MCF 10A (cell line): ENCODE data around the gene GTF3C2. TPM values are rescaled to one million over a fixed set of nuclear protein-coding genes. Genes with fewer than 3 reads are reported as not detected.

Experiments used
- Bru-seq: library from RNA; stranded (reverse); fragments of 400-500 nt; gene quantifications from one replicate; lab custom pipeline; 2021; lab: Mats Ljungman, UMichigan
- BruChase-seq, 2 experiments: library from RNA; stranded (reverse); fragments of 400-500 nt; gene quantifications; one replicate each; lab custom pipeline; 2021; lab: Mats Ljungman, UMichigan
- BruUV-seq: library from RNA; stranded (reverse); fragments of 400-500 nt; replicated peaks from 2 replicates; lab custom pipeline; 2021; lab: Mats Ljungman, UMichigan
- CTCF ChIA-PET: fragments of 300-600 bp; sonication (Branson Sonifier 250); formaldehyde crosslinking; extraction: SDS; loops from one replicate; lab custom pipeline; 2021; ENCODE audit warnings: antibody characterized with exemption, inconsistent platforms; lab: Yijun Ruan, JAX
- POLR2A ChIA-PET: fragments of 300-600, 350-650 bp; sonication (Branson Sonifier 250); formaldehyde crosslinking; extraction: SDS; loops from one replicate; lab custom pipeline; 2020; ENCODE audit warnings: antibody characterized with exemption, inconsistent platforms; lab: Yijun Ruan, JAX
- DNase-seq: peaks from one replicate; pipeline ENCODE4 v3.0.0-alpha.2; 2018; ENCODE audit not compliant: unreplicated experiment
- H3K27ac Mint-ChIP-seq: one replicate; pipeline ENCODE4 v1.8.0; 2022; ENCODE audit warnings: mild to moderate bottlenecking, low read depth, mixed read lengths; ENCODE audit not compliant: unreplicated experiment
- H3K27me3 Mint-ChIP-seq: one replicate; pipeline ENCODE4 v1.8.0; 2022; ENCODE audit warnings: mixed read lengths; ENCODE audit not compliant: insufficient read depth, unreplicated experiment
- H3K36me3 Mint-ChIP-seq: one replicate; pipeline ENCODE4 v1.8.0; 2022; ENCODE audit warnings: mild to moderate bottlenecking, moderate library complexity, mixed read lengths; ENCODE audit not compliant: insufficient read depth, unreplicated experiment
- H3K4me1 Mint-ChIP-seq: one replicate; pipeline ENCODE4 v1.8.0; 2022; ENCODE audit warnings: mixed read lengths; ENCODE audit not compliant: insufficient read depth, unreplicated experiment
- H3K4me3 Mint-ChIP-seq: one replicate; pipeline ENCODE4 v1.8.0; 2022; ENCODE audit warnings: mild to moderate bottlenecking, moderate library complexity, mixed read lengths; ENCODE audit not compliant: unreplicated experiment
- H3K9me3 Mint-ChIP-seq: one replicate; pipeline ENCODE4 v1.8.0; 2022; ENCODE audit warnings: mixed read lengths; ENCODE audit not compliant: unreplicated experiment
- intact Hi-C: fragments of 100-400 bp; cut with micrococcal nuclease; formaldehyde crosslinking; loops from 2 replicates; pipeline ENCODE4 v1.14.1; 2022
- long read RNA-seq: library from polyadenylated mRNA; stranded (forward); transcript quantifications from one replicate; pipeline ENCODE4 v2.0.0, GENCODE V29; 2022
- total RNA-seq: library from RNA; stranded (reverse); gene quantifications from 2 replicates; pipeline ENCODE4 v1.2.3, GENCODE V29; 2022
- TF ChIP-seq, protein P1 (sequence below): fragments of 200-600 bp; IDR thresholded peaks from one replicate; pipeline ENCODE4 v1.8.0; 2022; ENCODE audit warnings: antibody characterized with exemption, mild to moderate bottlenecking; ENCODE audit not compliant: unreplicated experiment

The GTF3C2 gene, protein sequence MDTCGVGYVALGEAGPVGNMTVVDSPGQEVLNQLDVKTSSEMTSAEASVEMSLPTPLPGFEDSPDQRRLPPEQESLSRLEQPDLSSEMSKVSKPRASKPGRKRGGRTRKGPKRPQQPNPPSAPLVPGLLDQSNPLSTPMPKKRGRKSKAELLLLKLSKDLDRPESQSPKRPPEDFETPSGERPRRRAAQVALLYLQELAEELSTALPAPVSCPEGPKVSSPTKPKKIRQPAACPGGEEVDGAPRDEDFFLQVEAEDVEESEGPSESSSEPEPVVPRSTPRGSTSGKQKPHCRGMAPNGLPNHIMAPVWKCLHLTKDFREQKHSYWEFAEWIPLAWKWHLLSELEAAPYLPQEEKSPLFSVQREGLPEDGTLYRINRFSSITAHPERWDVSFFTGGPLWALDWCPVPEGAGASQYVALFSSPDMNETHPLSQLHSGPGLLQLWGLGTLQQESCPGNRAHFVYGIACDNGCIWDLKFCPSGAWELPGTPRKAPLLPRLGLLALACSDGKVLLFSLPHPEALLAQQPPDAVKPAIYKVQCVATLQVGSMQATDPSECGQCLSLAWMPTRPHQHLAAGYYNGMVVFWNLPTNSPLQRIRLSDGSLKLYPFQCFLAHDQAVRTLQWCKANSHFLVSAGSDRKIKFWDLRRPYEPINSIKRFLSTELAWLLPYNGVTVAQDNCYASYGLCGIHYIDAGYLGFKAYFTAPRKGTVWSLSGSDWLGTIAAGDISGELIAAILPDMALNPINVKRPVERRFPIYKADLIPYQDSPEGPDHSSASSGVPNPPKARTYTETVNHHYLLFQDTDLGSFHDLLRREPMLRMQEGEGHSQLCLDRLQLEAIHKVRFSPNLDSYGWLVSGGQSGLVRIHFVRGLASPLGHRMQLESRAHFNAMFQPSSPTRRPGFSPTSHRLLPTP
- total RNA-seq, result 47.5 and 47.8 TPM in 2 replicates
- Bru-seq, nascent RNA, result percentile 75 among the genes with signal in this experiment
- percentile 82 among the genes with signal in this experiment for BruChase-seq, experiment 1, labeled RNA remaining after a 6-hour chase
- percentile 83 among the genes with signal in this experiment for BruChase-seq, experiment 2, labeled RNA remaining after a 2-hour chase
- long read RNA-seq, transcript GTF3C2-201 (19 exons, 3,882 nt), result major isoform, 12 of 40 reads
- long read RNA-seq, partial matches to known transcripts, result 14 of 40 reads
- long read RNA-seq, other reads (novel, unspliced or antisense), result 14 of 40 reads

DNA sequence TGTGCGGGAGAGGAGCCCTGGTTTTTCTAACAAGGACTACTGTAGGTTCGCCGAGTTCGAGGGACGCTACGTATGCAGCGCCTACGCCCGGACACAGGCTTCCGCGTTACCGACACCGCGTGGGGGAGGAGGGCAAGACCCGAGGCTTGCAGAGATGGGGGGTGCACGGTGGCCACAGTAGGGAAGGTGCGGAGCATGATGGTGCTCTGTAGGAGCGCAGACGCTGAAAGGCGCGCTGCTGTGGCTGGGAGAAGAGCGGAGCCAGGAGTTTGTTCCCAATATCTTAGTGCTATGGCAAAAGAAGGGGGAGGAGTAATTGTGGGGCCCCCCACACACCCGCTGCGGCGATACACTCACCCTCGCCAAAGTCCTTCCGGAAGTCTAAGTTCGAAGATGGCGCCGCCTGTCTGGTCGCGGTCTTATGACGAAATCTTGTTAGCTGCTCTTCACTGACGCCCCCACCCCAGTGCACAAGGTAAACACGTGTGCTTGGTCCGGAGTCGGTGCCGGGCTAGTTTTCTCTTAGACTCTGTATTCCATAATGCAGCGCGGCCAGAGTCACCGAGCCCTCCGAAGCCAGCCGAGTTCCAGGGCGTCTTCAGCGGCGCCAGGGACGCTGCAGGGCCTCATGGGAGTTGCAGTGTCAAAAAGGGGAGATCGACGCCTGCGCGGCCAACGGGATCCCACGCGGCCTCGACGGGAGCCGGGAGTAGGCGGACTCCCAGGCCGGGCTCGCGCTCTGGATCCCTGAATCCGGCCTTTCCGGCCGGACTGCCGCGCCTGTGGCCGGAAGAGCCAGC is at the start of gene GTF3C2:
TSS of gene GTF3C2 (minus strand) at position 383 of the 800 bp plus-strand sequence. CDS start 13,210 bp downstream, outside the sequence.
- peak; percentile 97 for DNase-seq
- BruUV-seq, result no TSS peak
- Mint-ChIP-seq H3K27ac (peak within 1 kb of the TSS; percentile 93), H3K4me3 (peak within 1 kb of the TSS; percentile 90), H3K27me3 (no peaks in the 10 kb centered on the region), H3K36me3 (peaks cover 29% of the 10 kb centered on the region), H3K4me1 (peaks cover 31% of the 10 kb centered on the region), H3K9me3 (no peaks in the 10 kb centered on the region)
- TF ChIP-seq, protein P1, sequence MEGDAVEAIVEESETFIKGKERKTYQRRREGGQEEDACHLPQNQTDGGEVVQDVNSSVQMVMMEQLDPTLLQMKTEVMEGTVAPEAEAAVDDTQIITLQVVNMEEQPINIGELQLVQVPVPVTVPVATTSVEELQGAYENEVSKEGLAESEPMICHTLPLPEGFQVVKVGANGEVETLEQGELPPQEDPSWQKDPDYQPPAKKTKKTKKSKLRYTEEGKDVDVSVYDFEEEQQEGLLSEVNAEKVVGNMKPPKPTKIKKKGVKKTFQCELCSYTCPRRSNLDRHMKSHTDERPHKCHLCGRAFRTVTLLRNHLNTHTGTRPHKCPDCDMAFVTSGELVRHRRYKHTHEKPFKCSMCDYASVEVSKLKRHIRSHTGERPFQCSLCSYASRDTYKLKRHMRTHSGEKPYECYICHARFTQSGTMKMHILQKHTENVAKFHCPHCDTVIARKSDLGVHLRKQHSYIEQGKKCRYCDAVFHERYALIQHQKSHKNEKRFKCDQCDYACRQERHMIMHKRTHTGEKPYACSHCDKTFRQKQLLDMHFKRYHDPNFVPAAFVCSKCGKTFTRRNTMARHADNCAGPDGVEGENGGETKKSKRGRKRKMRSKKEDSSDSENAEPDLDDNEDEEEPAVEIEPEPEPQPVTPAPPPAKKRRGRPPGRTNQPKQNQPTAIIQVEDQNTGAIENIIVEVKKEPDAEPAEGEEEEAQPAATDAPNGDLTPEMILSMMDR, result no peak
- intact Hi-C loops, result loop anchor here (1.0 kb wide), 2 partner anchors 14 to 35 kb away; partner anchors contain the start of genes EIF2B4 and SNX17
- CTCF ChIA-PET, result interaction anchor here (0.7 to 1.8 kb wide), 4 partner anchors 13 to 47 kb away, joined by 3 to 21 read pairs (median 4); partner anchors contain the start of gene EIF2B4
- POLR2A ChIA-PET, result interaction anchor here (0.8 to 3.2 kb wide), 17 partner anchors 9 to 1110 kb away, joined by 3 to 148 read pairs (median 9); partner anchors contain the start of genes AGBL5, CCDC121, EIF2B4 and GPN1

DNA sequence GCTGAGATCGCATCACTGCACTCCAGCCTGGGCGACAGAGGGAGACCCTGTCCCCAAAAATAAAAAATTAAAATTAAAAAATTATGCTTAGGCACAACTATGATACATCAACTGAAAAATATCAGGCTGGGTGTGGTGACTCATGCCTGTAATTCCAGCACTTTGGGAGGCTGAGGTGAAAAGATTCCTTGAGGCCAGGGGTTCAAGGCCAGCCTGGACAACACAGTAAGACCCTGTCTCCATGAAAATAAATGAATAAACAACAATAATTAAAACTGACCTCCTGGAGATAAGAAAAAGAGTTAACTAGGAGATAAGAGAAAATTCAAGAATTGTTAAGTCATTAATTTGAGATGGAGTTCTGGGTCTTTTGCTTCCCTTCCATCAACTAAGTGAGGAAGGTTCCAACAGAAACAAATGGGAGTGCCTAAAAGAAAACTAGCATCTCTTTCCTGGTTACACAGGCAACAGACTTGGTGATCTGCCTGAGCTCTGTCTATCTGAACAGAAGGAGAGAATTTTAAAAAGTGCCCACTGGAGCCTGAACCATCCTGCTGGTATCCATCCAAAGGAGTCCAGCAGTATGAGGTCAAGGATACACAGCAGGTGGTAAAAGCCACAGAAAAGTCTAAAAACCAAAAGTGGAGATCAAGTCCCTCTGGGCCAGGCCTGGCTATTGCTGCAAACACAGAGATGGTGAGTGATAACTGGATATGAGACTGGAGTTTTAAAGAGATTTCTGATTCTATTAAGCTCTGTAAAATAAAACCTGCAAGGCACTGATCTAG is 44.0 kb upstream of the GTF3C2 start:
- intact Hi-C loops, result loop anchor here (10.0 kb wide), 1 partner anchor 224 kb away; the partner anchor contains the start of genes CCDC121 and GPN1
- Mint-ChIP-seq H3K27ac (no peak overlapping the region), H3K4me1 (peaks cover 9% of the 10 kb centered on the region), H3K27me3 (no peaks in the 10 kb centered on the region), H3K4me3 (no peak overlapping the region), H3K9me3 (no peaks in the 10 kb centered on the region), H3K36me3 (peaks cover 10% of the 10 kb centered on the region)
- TF ChIP-seq, protein P1, result no peak
- no peak for DNase-seq
- POLR2A ChIA-PET, result interaction anchor here (0.6 to 2.6 kb wide), 5 partner anchors 9 to 91 kb away, joined by 3 to 14 read pairs (median 5); partner anchors contain the start of genes NRBP1, PPM1G and ZNF513
- CTCF ChIA-PET, result no interaction called here
- no TSS peak for BruUV-seq

DNA sequence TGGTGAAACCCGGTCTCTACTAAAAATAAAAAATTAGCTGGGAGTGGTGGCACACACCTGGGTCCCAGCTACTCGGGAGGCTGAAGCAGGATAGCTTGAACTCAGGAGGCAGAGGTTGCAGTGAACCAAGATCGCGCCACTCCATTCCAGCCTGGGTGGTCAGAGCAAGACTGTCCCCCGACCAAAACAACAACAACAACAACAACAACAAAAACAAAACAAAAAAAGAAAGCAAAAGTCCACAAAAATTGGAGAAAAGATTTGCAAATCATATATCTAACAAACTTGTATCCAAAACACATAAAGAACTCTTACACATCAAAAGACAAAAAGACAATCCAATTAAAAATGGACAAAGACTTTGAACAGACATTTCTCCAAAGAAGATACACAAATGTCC is 42.4 kb upstream of the GTF3C2 start:
- intact Hi-C loops, result no loop called here
- CTCF ChIA-PET, result no interaction called here
- no peak overlapping the region for H3K27ac Mint-ChIP-seq
- H3K4me1 Mint-ChIP-seq, result peaks cover 9% of the 10 kb centered on the region
- TF ChIP-seq, protein P1, result no peak
- no TSS peak for BruUV-seq
- no peaks in the 10 kb centered on the region for H3K27me3 Mint-ChIP-seq
- no peak for DNase-seq
- no peak overlapping the region for H3K4me3 Mint-ChIP-seq
- no peaks in the 10 kb centered on the region for H3K9me3 Mint-ChIP-seq
- H3K36me3 Mint-ChIP-seq, result peaks cover 8% of the 10 kb centered on the region
- POLR2A ChIA-PET, result interaction anchor here (2.1 kb wide), 1 partner anchor 10 kb away, joined by 6 read pairs; no protein-coding TSS in a partner anchor
